ENCODE results near the gene FKBP4.

The FKBP4 gene, protein sequence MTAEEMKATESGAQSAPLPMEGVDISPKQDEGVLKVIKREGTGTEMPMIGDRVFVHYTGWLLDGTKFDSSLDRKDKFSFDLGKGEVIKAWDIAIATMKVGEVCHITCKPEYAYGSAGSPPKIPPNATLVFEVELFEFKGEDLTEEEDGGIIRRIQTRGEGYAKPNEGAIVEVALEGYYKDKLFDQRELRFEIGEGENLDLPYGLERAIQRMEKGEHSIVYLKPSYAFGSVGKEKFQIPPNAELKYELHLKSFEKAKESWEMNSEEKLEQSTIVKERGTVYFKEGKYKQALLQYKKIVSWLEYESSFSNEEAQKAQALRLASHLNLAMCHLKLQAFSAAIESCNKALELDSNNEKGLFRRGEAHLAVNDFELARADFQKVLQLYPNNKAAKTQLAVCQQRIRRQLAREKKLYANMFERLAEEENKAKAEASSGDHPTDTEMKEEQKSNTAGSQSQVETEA

DNA sequence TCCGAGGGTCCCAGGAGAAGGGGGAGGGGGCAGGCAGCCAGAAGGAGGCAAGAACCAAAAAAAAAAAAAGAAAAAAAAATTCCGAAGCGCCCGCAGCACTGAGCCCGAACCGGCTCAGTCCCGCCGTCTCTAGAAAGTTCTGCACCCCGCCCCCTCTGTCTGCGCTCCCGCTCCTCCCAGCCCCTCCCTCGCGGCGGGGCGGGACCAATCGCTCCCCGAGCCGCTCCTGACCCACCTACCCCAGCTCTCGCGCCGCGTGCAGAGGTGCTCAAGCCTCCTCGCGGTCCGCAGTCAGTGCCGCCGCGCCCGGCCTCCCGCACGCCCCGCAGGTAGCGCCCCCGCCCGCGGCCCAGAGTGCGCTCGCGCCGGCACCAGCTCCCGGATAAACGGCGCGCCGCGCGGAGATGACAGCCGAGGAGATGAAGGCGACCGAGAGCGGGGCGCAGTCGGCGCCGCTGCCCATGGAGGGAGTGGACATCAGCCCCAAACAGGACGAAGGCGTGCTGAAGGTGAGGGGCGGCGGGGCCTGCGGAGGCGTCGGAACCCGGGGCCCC is at the start of gene FKBP4:
Gene FKBP4, plus strand, starts transcription at position 235 of the 554 bp plus-strand sequence. Its CDS starts 170 bp downstream, at position 405.
- H3K27ac Mint-ChIP-seq: peak within 1 kb of the TSS; percentile 45
- no peaks in the 10 kb centered on the region for H3K9me3 Mint-ChIP-seq
- H3K4me3 Mint-ChIP-seq: peak within 1 kb of the TSS; percentile 93
- H3K4me1 Mint-ChIP-seq (ENCODE audit: low read depth): peaks cover 16% of the 10 kb centered on the region
- peaks cover 19% of the 10 kb centered on the region for H3K36me3 Mint-ChIP-seq (ENCODE audit: low read depth)
- H3K27me3 Mint-ChIP-seq (ENCODE audit: low read depth): peaks cover 19% of the 10 kb centered on the region

DNA sequence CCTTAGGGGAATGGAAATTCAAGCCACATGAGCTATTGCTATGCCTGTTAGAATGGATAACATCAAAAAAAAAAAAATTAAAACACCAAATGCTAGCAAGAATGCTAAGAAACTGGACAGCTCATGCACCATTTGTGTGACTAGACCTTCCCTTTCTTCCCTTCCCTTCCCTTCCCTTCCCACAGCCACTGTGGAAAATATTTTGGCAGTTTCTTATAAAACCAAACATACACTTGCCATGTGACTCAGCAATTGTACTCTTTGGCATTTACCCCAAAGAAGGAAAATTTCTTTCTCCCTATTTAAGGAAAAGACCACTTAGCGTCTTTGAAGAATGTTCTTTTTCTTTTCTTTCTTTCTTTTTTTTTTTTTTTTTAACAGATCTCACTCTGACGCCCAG is 49.1 kb upstream of the FKBP4 start:
- Mint-ChIP-seq H3K27ac (no peak overlapping the region), H3K4me3 (no peak overlapping the region), H3K36me3 (ENCODE audit: low read depth) (no peaks in the 10 kb centered on the region), H3K4me1 (ENCODE audit: low read depth) (no peaks in the 10 kb centered on the region), H3K9me3 (no peaks in the 10 kb centered on the region), H3K27me3 (ENCODE audit: low read depth) (peaks cover 15% of the 10 kb centered on the region)

DNA sequence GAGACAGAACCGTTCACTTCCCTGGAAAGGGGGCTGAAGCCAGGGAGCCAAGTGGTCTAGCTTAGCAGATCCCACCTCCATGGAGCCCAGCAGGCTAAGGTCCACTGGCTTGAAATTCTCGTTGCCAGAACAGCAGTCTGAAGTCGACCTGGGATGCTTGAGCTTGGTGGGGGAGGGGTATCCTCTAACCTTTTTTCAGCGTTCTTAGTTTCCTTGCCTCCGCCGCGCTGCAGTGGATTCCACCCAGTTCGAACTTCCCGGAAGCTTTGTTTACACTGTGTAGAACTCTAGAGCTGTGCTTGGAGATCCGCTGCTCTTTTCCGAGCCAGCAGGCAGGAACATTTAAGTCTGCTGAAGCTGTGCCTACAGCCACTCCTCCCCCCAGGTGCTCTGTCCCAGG is 45.2 kb upstream of the FKBP4 start:
- H3K9me3 Mint-ChIP-seq: no peaks in the 10 kb centered on the region
- H3K36me3 Mint-ChIP-seq (ENCODE audit: low read depth): no peaks in the 10 kb centered on the region
- no peak overlapping the region for H3K4me3 Mint-ChIP-seq
- H3K4me1 Mint-ChIP-seq (ENCODE audit: low read depth): peaks cover 2% of the 10 kb centered on the region
- peaks cover 30% of the 10 kb centered on the region for H3K27me3 Mint-ChIP-seq (ENCODE audit: low read depth)
- no peak overlapping the region for H3K27ac Mint-ChIP-seq

DNA sequence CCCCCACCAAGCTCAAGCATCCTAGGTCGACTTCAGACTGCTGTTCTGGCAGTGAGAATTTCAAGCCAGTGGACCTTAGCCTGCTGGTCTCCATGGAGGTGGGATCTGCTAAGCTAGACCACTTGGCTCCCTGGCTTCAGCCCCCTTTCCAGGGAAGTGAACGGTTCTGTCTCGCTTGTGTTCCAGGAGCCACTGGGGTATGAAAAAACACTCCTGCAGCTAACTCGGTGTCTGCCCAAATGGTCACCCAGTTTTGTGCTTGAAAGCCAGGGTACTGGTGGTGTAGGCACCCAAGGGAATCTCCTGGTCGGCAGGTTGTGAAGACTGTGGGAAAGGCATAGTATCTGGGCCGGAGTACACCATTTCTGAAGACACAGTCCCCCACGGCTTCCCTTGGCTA is 44.6 kb upstream of the FKBP4 start:
- Mint-ChIP-seq H3K27me3 (ENCODE audit: low read depth) (peaks cover 35% of the 10 kb centered on the region), H3K4me3 (no peak overlapping the region), H3K9me3 (no peaks in the 10 kb centered on the region), H3K27ac (no peak overlapping the region), H3K4me1 (ENCODE audit: low read depth) (peaks cover 2% of the 10 kb centered on the region), H3K36me3 (ENCODE audit: low read depth) (no peaks in the 10 kb centered on the region)

DNA sequence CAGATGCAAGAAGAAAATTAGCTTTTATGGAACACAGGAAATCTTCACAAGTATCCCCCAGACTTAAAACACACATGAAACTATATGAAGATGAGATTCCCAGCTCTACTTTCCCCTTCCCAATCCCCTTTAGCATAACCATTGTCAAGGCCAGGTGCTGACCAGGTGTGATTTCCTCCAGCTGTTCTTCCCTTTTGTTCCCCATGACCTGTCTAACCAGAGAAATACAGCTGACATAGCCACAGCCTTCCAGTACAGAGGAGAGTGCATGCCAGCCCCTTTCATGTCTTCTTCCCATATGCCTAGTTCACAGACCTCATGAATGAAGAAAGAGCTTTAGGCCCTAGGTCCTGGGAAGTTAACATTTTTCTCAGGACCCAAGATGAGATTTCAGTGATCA is 43.5 kb upstream of the FKBP4 start:
- H3K27me3 Mint-ChIP-seq (ENCODE audit: low read depth): peaks cover 38% of the 10 kb centered on the region
- H3K27ac Mint-ChIP-seq: no peak overlapping the region
- H3K4me3 Mint-ChIP-seq: no peak overlapping the region
- H3K4me1 Mint-ChIP-seq (ENCODE audit: low read depth): peaks cover 2% of the 10 kb centered on the region
- no peaks in the 10 kb centered on the region for H3K36me3 Mint-ChIP-seq (ENCODE audit: low read depth)
- no peaks in the 10 kb centered on the region for H3K9me3 Mint-ChIP-seq

DNA sequence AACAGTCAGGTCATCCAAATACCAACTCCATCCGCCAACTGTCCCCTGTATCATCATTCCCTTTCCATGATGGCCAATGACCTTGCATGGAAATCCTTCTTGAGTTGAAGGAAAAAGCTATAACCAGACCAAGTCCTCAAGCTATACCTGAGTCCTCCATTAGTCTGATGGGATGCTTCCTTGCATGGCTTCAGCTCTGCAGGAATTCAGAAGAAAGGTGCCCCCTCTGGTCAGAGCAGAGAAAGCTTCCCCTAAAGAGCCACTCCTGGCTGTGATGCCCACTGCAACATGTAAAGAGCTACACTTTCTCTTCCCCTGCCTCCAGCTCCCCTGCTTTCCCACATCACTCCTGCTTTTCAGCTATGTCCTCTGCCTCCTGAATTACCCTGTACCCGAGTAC is 43.1 kb upstream of the FKBP4 start:
- Mint-ChIP-seq H3K4me1 (ENCODE audit: low read depth) (peaks cover 2% of the 10 kb centered on the region), H3K4me3 (no peak overlapping the region), H3K27me3 (ENCODE audit: low read depth) (peaks cover 38% of the 10 kb centered on the region), H3K9me3 (no peaks in the 10 kb centered on the region), H3K36me3 (ENCODE audit: low read depth) (no peaks in the 10 kb centered on the region), H3K27ac (no peak overlapping the region)

DNA sequence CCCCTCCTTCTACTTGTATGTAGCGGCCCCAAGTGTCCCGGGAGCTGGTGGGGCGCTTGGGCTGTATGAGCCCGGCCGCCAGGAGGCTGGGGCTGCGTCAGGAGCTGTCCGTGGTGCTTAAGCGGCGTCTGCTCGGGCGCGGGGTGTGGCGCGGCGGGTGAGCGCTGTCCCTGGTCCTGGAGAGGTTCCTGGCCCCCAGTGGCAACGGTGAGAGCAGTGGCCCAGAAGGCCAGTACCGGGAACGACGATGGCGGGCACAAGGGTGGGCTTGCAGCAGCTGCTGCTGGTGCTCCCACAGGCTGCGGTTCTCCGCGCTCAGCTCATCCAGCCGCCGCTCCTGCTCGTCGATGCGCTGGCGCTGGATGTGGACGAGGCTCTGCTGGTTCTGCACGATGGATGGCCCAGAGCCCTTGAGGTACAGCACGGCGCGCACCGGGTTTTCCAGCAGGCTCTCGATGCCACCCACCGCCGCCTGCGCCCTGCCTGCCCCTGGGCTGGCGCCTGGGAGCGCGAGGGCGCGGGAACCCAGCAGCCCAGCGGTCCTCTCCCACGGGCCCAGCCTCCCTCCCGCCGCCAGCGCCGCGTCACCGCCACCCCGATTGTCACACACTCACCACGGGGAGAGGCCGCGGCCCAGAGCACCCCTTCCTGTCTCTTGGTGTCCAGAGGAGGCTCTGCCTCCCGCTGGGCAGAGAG is 41.9 kb upstream of the FKBP4 start:
- Mint-ChIP-seq H3K27me3 (ENCODE audit: low read depth) (peaks cover 37% of the 10 kb centered on the region), H3K4me3 (no peak overlapping the region), H3K36me3 (ENCODE audit: low read depth) (no peaks in the 10 kb centered on the region)

DNA sequence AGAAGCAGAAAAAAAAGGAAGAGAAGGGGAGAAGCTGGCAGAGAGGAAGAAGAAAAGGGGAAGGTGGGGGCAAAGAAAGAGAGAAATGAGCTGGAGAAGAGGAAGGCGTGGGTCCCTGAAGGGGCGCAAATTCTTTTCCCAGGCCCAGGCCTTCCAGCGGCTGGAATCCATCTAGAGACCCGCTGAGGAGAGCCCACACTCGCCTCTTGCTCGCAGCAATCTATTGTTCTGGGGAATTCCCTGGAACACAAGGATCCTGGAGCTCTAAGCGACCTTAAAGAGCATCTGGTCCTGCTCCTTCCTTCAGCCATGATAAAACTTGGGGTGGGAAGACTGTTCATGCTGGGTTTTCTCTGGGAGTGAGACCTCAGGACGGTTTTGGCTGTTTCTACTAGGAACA is 41.2 kb upstream of the FKBP4 start:
- H3K9me3 Mint-ChIP-seq: no peaks in the 10 kb centered on the region
- H3K27ac Mint-ChIP-seq: no peak overlapping the region
- H3K36me3 Mint-ChIP-seq (ENCODE audit: low read depth): no peaks in the 10 kb centered on the region
- peaks cover 2% of the 10 kb centered on the region for H3K4me1 Mint-ChIP-seq (ENCODE audit: low read depth)
- no peak overlapping the region for H3K4me3 Mint-ChIP-seq
- H3K27me3 Mint-ChIP-seq (ENCODE audit: low read depth): peaks cover 37% of the 10 kb centered on the region

More for the DNA sequence above, 41.9 kb upstream of the FKBP4 start:
- Mint-ChIP-seq H3K9me3 (no peaks in the 10 kb centered on the region), H3K27ac (peak overlapping the region; percentile 46), H3K4me1 (ENCODE audit: low read depth) (peaks cover 2% of the 10 kb centered on the region)

DNA sequence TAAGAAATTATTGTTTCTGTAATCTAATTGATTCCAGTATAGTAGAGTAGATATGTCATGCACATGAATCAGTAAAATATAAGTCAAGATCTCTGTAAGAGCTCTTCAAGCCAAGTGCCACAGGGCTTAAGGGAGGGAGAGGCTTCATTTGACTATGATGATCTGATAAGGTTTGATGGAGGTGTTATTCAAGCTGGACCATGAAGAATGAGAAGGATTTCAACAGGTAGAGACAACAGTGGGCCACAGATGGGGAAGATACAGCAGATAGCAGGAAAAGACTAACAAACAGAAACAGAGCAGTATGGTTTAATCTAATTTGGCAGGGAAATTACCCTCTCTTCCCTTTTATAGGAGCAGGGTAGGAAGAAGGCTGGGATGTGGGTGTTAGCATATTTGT is 40.6 kb upstream of the FKBP4 start:
- peaks cover 37% of the 10 kb centered on the region for H3K27me3 Mint-ChIP-seq (ENCODE audit: low read depth)
- H3K4me3 Mint-ChIP-seq: no peak overlapping the region
- H3K27ac Mint-ChIP-seq: no peak overlapping the region
- H3K36me3 Mint-ChIP-seq (ENCODE audit: low read depth): no peaks in the 10 kb centered on the region
- H3K9me3 Mint-ChIP-seq: no peaks in the 10 kb centered on the region
- peaks cover 2% of the 10 kb centered on the region for H3K4me1 Mint-ChIP-seq (ENCODE audit: low read depth)

DNA sequence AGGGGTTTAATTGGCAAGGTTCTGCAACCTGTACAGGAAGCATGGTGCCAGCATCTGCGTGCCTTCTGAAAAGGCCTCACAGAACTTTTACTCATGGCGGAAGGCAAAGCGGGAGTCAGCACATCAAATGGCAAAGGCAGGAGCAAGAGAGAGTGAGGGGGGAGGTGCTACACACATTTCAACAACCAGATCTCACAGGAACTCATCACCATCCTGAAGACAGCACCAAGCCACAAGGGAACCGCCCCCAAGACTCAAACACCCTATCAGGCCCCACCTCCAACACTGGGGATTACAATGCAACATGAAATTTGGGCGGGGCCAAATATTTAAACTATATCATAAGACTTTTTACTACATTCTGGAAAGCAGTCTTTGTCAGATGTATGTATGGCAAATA is 38.0 kb upstream of the FKBP4 start:
- Mint-ChIP-seq H3K27me3 (ENCODE audit: low read depth) (peaks cover 36% of the 10 kb centered on the region), H3K9me3 (no peaks in the 10 kb centered on the region), H3K4me1 (ENCODE audit: low read depth) (peaks cover 2% of the 10 kb centered on the region), H3K4me3 (no peak overlapping the region), H3K27ac (no peak overlapping the region), H3K36me3 (ENCODE audit: low read depth) (no peaks in the 10 kb centered on the region)

DNA sequence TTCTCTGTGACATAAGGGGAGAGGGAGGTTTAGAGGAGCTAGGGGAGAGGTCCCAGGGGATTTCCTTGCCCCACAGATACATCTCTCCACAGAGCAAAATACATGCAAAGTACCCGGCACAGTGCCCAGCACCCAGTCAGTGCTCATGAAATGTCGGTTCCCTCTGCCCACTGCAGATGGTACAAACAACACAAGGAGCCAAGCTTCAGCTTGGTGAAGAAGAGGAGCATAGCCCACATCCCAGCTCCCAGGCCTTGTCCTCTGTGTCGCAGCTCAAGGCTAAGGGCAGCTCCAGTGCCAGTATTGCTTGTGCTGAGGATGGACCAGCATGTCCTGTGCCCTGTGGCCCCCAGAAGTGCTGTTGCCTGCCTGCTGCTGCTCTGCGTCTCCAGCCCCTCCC is 35.0 kb upstream of the FKBP4 start:
- Mint-ChIP-seq H3K4me1 (ENCODE audit: low read depth) (no peaks in the 10 kb centered on the region), H3K27ac (no peak overlapping the region)

DNA sequence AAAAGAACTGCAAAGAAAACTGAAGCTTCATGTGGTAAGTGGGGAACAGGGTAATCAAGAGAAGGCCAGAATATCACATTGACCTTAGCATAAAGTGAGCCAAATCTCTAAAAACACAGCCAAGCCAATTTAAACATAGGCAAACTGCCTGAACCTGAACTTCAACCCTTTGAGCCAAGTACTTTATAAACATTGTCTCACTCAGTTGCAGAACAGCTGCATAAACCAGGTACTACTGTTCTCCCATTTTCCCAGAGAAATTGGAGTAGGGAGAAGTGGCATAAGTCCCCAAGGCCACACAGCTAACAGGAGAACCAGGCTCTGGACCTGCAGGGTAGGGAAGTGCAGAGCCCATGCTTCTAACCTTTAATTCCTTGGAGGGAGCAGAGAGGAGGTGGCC is 30.4 kb upstream of the FKBP4 start:
- H3K27me3 Mint-ChIP-seq (ENCODE audit: low read depth): no peaks in the 10 kb centered on the region
- no peaks in the 10 kb centered on the region for H3K36me3 Mint-ChIP-seq (ENCODE audit: low read depth)
- no peak overlapping the region for H3K27ac Mint-ChIP-seq
- no peaks in the 10 kb centered on the region for H3K4me1 Mint-ChIP-seq (ENCODE audit: low read depth)
- H3K4me3 Mint-ChIP-seq: no peak overlapping the region
- H3K9me3 Mint-ChIP-seq: no peaks in the 10 kb centered on the region

More for the DNA sequence above, 35.0 kb upstream of the FKBP4 start:
- peaks cover 13% of the 10 kb centered on the region for H3K27me3 Mint-ChIP-seq (ENCODE audit: low read depth)
- no peaks in the 10 kb centered on the region for H3K9me3 Mint-ChIP-seq
- H3K4me3 Mint-ChIP-seq: no peak overlapping the region
- no peaks in the 10 kb centered on the region for H3K36me3 Mint-ChIP-seq (ENCODE audit: low read depth)

DNA sequence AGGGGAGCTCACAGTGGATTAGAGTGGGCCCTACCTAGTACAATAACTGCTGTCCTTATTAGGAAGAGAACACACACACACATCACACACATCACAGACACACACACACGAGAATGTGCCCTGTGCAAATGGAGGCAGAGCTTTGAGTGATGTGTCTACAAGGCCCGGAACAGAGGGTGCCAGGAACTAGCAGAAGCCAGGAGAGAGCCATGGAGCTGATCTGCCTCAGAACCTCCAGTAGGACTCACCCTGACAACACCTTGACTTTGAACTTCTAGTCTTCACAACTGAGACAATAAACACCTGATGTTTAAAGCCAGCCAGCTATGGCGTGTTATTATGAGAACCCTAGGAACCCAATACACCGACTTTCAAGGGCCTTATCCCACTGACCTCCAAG is 29.7 kb upstream of the FKBP4 start:
- H3K27ac Mint-ChIP-seq: no peak overlapping the region
- no peaks in the 10 kb centered on the region for H3K4me1 Mint-ChIP-seq (ENCODE audit: low read depth)
- no peaks in the 10 kb centered on the region for H3K27me3 Mint-ChIP-seq (ENCODE audit: low read depth)
- H3K36me3 Mint-ChIP-seq (ENCODE audit: low read depth): no peaks in the 10 kb centered on the region
- H3K9me3 Mint-ChIP-seq: no peaks in the 10 kb centered on the region
- H3K4me3 Mint-ChIP-seq: no peak overlapping the region

DNA sequence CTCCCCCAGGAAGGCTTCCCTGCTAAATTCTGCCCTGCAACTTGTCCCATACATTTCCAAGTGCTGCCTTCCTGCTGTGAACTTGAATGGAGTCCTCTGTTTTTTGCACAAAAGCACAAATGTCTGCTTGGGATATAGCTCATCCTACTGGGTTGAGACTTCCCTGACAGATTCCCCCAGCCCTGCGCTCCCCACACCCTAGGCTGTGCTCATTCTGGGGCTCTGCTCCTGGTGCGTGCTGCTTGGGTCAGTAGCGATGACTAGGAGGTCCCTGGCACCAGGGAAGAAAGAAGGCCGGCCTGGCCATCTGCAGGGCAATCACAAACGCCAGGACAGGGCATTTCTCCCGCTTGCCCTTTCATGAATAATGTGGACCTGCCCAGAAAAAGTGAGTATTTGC is 29.2 kb upstream of the FKBP4 start:
- no peaks in the 10 kb centered on the region for H3K36me3 Mint-ChIP-seq (ENCODE audit: low read depth)
- H3K4me1 Mint-ChIP-seq (ENCODE audit: low read depth): no peaks in the 10 kb centered on the region
- no peaks in the 10 kb centered on the region for H3K27me3 Mint-ChIP-seq (ENCODE audit: low read depth)
- H3K4me3 Mint-ChIP-seq: no peak overlapping the region
- H3K27ac Mint-ChIP-seq: no peak overlapping the region
- H3K9me3 Mint-ChIP-seq: no peaks in the 10 kb centered on the region
